Mesenchymal stem cell (in vitro differentiated cells and primary cell): Measurements from ENCODE around the gene GPR152. TPM values are rescaled to one million over a fixed set of nuclear protein-coding genes. Genes with fewer than 3 reads are reported as not detected.

Experiments used
- small RNA-seq: library from polyadenylated mRNA; stranded (forward); fragments of <200 nt; extraction: miRNeasy Mini kit (QIAGEN cat#:217004); gene quantifications from one replicate; pipeline ENCODE3, GENCODE V24; 2013; ENCODE audit warnings: low read depth

Gene GPR152

Small RNA genes within 50 kb of the gene (small RNA-seq; reads per million reads assigned to genes)
- gene MIR6752 = not detected
